ENCODE results near the gene RAP1A. TPM values are rescaled to one million over a fixed set of nuclear protein-coding genes. Genes with fewer than 3 reads are reported as not detected.

RAP1A gene
- polyA plus RNA-seq, 3 donors: 41.2 to 79.1 (median 75.3) TPM

GRCh38 chr1:111702504-111703050, 83.0 kb downstream of the RAP1A start:
- WGBS (ENCODE audit: insufficient coverage): 100% methylated on average over 2 of the region's 5 CpGs
- peaks cover 88 to 98% of the 10 kb centered on the region in 2 donors for H3K36me3 ChIP-seq (replicated peaks in 1 of 2; ENCODE audit: control insufficient read depth in 1 of 2, insufficient read depth in 2 of 2, low read length in 2 of 2)

GRCh38 chr1:111704240-111704639, 84.7 kb downstream of the RAP1A start:
- intact Hi-C loops (cut with micrococcal nuclease): no loop called here
- no peak overlapping the region for H3K27ac Mint-ChIP-seq

More at GRCh38 chr1:111702504-111703050, 83.0 kb downstream of the RAP1A start:
- Histone ChIP-seq H3K4me2 (replicated peaks; ENCODE audit: extremely low read depth, low read length, poor library complexity, severe bottlenecking) (no peak overlapping the region), H2AFZ (ENCODE audit: insufficient read depth, low read depth, low read length, poor library complexity, severe bottlenecking) (no peak overlapping the region), H3K4me3 (replicated peaks in 1 of 3; ENCODE audit: low read depth in 2 of 3, low read length in 3 of 3) (no peak overlapping the region), H3K27ac (ENCODE audit: low read depth in 1 of 2, low read length in 2 of 2) (peak overlapping the region in 1 of 2 donors; percentile 8), H3K79me2 (ENCODE audit: insufficient read depth, low read length) (peaks cover 6% of the 10 kb centered on the region), H4K20me1 (ENCODE audit: insufficient read depth, low read length) (peaks cover 78% of the 10 kb centered on the region), H3K4me1 (ENCODE audit: control insufficient read depth in 1 of 2, insufficient read depth in 2 of 2, low read length in 2 of 2) (no peaks in the 10 kb centered on the region), H3K27me3 (ENCODE audit: control insufficient read depth in 2 of 2, insufficient read depth in 2 of 2, low read length in 2 of 2) (no peaks in the 10 kb centered on the region), H3K9ac (ENCODE audit: insufficient read depth, low read length, poor library complexity, severe bottlenecking) (no peak overlapping the region), H3K9me3 (replicated peaks in 1 of 2; ENCODE audit: control insufficient read depth in 1 of 2, insufficient read depth in 1 of 2, low read length in 2 of 2) (no peaks in the 10 kb centered on the region)
- Mint-ChIP-seq H3K9me3 (no peaks in the 10 kb centered on the region), H3K27me3 (ENCODE audit: low read depth in 3 of 3) (no peaks in the 10 kb centered on the region), H3K4me1 (peaks cover 2% of the 10 kb centered on the region), H3K27ac (peak overlapping the region in 1 of 7 donors; percentile 20), H3K36me3 (peaks cover 72 to 87% of the 10 kb centered on the region in 2 donors), H3K4me3 (no peak overlapping the region)
- intact Hi-C loops (cut with micrococcal nuclease): no loop called here
- DNase-seq: no peak
- no peak for TF ChIP-seq CTCF (IDR thresholded peaks at IDR 0.05)

More at GRCh38 chr1:111704240-111704639, 84.7 kb downstream of the RAP1A start:
- Histone ChIP-seq H3K4me1 (ENCODE audit: control insufficient read depth in 1 of 2, insufficient read depth in 2 of 2, low read length in 2 of 2) (peaks cover 0 to 5% of the 10 kb centered on the region in 2 donors), H3K79me2 (ENCODE audit: insufficient read depth, low read length) (peaks cover 5% of the 10 kb centered on the region), H3K9me3 (replicated peaks in 1 of 2; ENCODE audit: control insufficient read depth in 1 of 2, insufficient read depth in 1 of 2, low read length in 2 of 2) (no peaks in the 10 kb centered on the region), H2AFZ (ENCODE audit: insufficient read depth, low read depth, low read length, poor library complexity, severe bottlenecking) (no peak overlapping the region), H3K4me2 (replicated peaks; ENCODE audit: extremely low read depth, low read length, poor library complexity, severe bottlenecking) (no peak overlapping the region), H3K27me3 (ENCODE audit: control insufficient read depth in 2 of 2, insufficient read depth in 2 of 2, low read length in 2 of 2) (no peaks in the 10 kb centered on the region), H3K9ac (ENCODE audit: insufficient read depth, low read length, poor library complexity, severe bottlenecking) (no peak overlapping the region), H4K20me1 (ENCODE audit: insufficient read depth, low read length) (peaks cover 72% of the 10 kb centered on the region), H3K4me3 (replicated peaks in 1 of 3; ENCODE audit: low read depth in 2 of 3, low read length in 3 of 3) (no peak overlapping the region), H3K36me3 (replicated peaks in 1 of 2; ENCODE audit: control insufficient read depth in 1 of 2, insufficient read depth in 2 of 2, low read length in 2 of 2) (peaks cover 81 to 98% of the 10 kb centered on the region in 2 donors), H3K27ac (ENCODE audit: low read depth in 1 of 2, low read length in 2 of 2) (no peak overlapping the region)
- Mint-ChIP-seq H3K36me3 (peaks cover 80 to 94% of the 10 kb centered on the region in 2 donors), H3K4me1 (peaks cover 7% of the 10 kb centered on the region), H3K4me3 (no peak overlapping the region), H3K9me3 (no peaks in the 10 kb centered on the region), H3K27me3 (ENCODE audit: low read depth in 3 of 3) (no peaks in the 10 kb centered on the region)
- no peak for TF ChIP-seq CTCF (IDR thresholded peaks at IDR 0.05)
- WGBS (ENCODE audit: insufficient coverage): no CpG with 5 or more reads among the region's 2 CpGs
- DNase-seq: no peak

Measured in CD14-positive monocyte (primary cell).